HepG2 (cell line): ENCODE measurements around the gene PMVK. TPM values are rescaled to one million over a fixed set of nuclear protein-coding genes. Genes with fewer than 3 reads are reported as not detected.

Experiments used
- AGO1 ChIP-seq: fragments of 200-400 bp; formaldehyde crosslinking; IDR thresholded peaks from 2 replicates; pipeline ENCODE4 v1.6.1; 2017; ENCODE audit warnings: mild to moderate bottlenecking, low read depth, low read length, moderate library complexity; ENCODE audit not compliant: poor library complexity, severe bottlenecking
- ARNTL ChIP-seq: sonication (generic); formaldehyde crosslinking; IDR thresholded peaks from 2 replicates; pipeline ENCODE4 v1.4.0; 2020; ENCODE audit warnings: mild to moderate bottlenecking, missing genetic modification reagents
- HINFP ChIP-seq: sonication (generic); formaldehyde crosslinking; IDR thresholded peaks from 2 replicates; pipeline ENCODE4 v1.4.0; 2020; ENCODE audit warnings: low read depth, mild to moderate bottlenecking, missing genetic modification reagents
- HOMEZ ChIP-seq: IDR thresholded peaks from 2 replicates; pipeline ENCODE4 v1.6.1; 2016; ENCODE audit warnings: low read depth
- RFXANK ChIP-seq: IDR thresholded peaks from 2 replicates; pipeline ENCODE4 v1.6.1; 2016
- SOX13 ChIP-seq, 3 experiments: fragments of 450-650 bp in 1 of 3; sonication (generic) in 1 of 3; formaldehyde crosslinking in 1 of 3; IDR thresholded peaks in 2 of 3; conservative IDR thresholded peaks in 1 of 3; 2 replicates each; pipeline versions ENCODE4 v1.5.0 to v1.6.1; 2016 to 2020; ENCODE audit warnings: antibody characterized with exemption in 1 of 3, mild to moderate bottlenecking in 1 of 3, missing compliant biosample characterization in 1 of 3, missing genetic modification reagents in 1 of 3, moderate library complexity in 1 of 3
- STAT5B ChIP-seq: sonication (generic); formaldehyde crosslinking; IDR thresholded peaks from 2 replicates; pipeline ENCODE4 v1.4.0; 2020; ENCODE audit warnings: missing genetic modification reagents
- YEATS4 ChIP-seq: sonication (generic); formaldehyde crosslinking; IDR thresholded peaks from 2 replicates; pipeline ENCODE4 v1.4.0; 2020; ENCODE audit warnings: missing genetic modification reagents, borderline replicate concordance
- ZBTB21 ChIP-seq: sonication (generic); formaldehyde crosslinking; IDR thresholded peaks from 2 replicates; pipeline ENCODE4 v1.4.0; 2020; ENCODE audit warnings: missing genetic modification reagents
- ZNF143 ChIP-seq: sonication (generic); formaldehyde crosslinking; IDR thresholded peaks from 2 replicates; pipeline ENCODE4 v1.4.0; 2020; ENCODE audit warnings: missing genetic modification reagents
- ZNF446 ChIP-seq: sonication (generic); formaldehyde crosslinking; IDR thresholded peaks from 2 replicates; pipeline ENCODE4 v1.5.0; 2020; ENCODE audit warnings: mild to moderate bottlenecking, missing genetic modification reagents
- ZNF562 ChIP-seq: sonication (generic); formaldehyde crosslinking; IDR thresholded peaks from 2 replicates; pipeline ENCODE4 v1.8.0; 2022; ENCODE audit warnings: missing genetic modification reagents, borderline replicate concordance
- ZSCAN31 ChIP-seq: sonication (generic); formaldehyde crosslinking; IDR thresholded peaks from 2 replicates; pipeline ENCODE4 v1.5.0; 2020; ENCODE audit warnings: low read depth, mild to moderate bottlenecking, missing genetic modification reagents
- polyA plus RNA-seq, 8 experiments: library from polyadenylated mRNA; depleted of rRNA in 3 of 8; stranded (reverse) in 7 of 8; unstranded in 1 of 8; fragments of >200 nt; fragmentation: Illumina TruSeq in 4 of 8; extraction: Trizol in 4 of 8; gene quantifications; 2 replicates each; pipeline versions ENCODE4 v1.2.1 to v1.2.3, GENCODE V29; 2011 to 2016; ENCODE audit warnings: low read depth in 4 of 8, missing spikeins in 1 of 8, mixed read lengths in 1 of 8; ENCODE audit not compliant: insufficient read depth in 1 of 8
- total RNA-seq, 5 experiments: library from RNA; depleted of rRNA; stranded (reverse); fragments of >200 nt; fragmentation: Illumina TruSeq; extraction: Trizol; gene quantifications; 2 replicates each; pipeline ENCODE4 v1.2.3, GENCODE V29; 2016; ENCODE audit warnings: low read depth in 1 of 5
- TF ChIP-seq, protein P1 (sequence below): sonication (generic); formaldehyde crosslinking; IDR thresholded peaks from 2 replicates; pipeline ENCODE4 v1.5.0; 2020; ENCODE audit warnings: mild to moderate bottlenecking, missing genetic modification reagents
- TF ChIP-seq, protein P2 (sequence below): sonication (generic); formaldehyde crosslinking; IDR thresholded peaks from 2 replicates; pipeline ENCODE4 v1.4.0; 2020; ENCODE audit warnings: missing genetic modification reagents, low read depth, mild to moderate bottlenecking, borderline replicate concordance
- TF ChIP-seq, protein P3 (sequence below): sonication (generic); formaldehyde crosslinking; IDR thresholded peaks from 2 replicates; pipeline ENCODE4 v1.4.0; 2020; ENCODE audit warnings: missing genetic modification reagents

PMVK gene
- total and polyA plus RNA-seq, 2 of the 13 experiments (the other 11 are each of a cell fraction or from before 2014, with no cell fraction given) = 3.9 to 12.6 TPM

DNA sequence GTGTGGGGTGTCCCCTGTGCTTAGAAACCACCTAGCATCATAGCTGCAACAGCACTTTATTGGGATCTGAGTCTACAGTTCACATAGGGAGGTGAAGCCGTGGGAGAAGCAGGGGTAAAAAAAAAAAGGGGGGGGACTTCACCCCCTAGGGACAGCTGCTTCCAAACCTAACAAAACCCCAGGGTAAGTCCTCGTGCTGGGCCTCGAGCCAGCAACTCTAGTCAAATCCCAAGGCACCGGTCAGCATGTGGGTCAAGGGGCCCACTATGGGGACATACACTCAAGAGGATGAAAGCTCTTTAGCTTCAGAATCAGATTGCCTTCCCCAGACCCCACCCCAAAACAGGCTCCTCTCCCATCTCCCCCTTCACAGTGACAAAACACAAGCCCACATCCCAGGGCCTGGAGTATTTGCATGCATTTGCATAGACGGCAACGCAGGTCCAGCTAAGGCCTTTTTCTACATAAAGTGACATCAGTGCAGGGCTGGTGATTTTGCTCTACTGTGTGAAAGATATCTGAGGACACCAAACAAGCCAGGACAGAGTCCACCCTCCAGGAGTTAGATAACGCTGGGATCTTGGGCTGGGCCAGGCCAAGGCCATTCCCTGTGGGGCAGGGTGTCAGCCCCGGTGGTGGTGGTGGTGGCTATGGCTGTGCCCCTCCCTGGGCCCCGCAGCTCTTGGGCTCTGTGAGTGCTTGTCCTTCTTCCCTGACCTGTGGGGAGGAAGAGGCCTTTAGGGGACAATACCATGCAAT lies 8.1 kb upstream of the PMVK start (continued):
- TF ChIP-seq ARNTL (CRISPR knock-in tag) (peak; percentile 35; the same call in 1 of the 2 replicates), HOMEZ (CRISPR knock-in tag) (peak; percentile 21; the same call in 1 of the 2 replicates), AGO1 (no peak), STAT5B (CRISPR knock-in tag) (no peak), ZSCAN31 (CRISPR knock-in tag) (no peak), YEATS4 (CRISPR knock-in tag) (peak; percentile 76; the same call in 1 of the 2 replicates), SOX13 (IDR thresholded peaks at IDR 0.05) (0 out of 2 replicates have a peak, but pooled peaks have one; percentile 24), SOX13 (CRISPR knock-in tag; conservative IDR thresholded peaks at IDR 0.05 in 1 of 2, IDR thresholded peaks at IDR 0.05 in 1 of 2) (peak in 1 of 2 experiments; percentile 51; a peak in 1 of 4 replicates), ZNF446 (no peak), ZBTB21 (no peak), ZNF562 (CRISPR knock-in tag) (no peak), ZNF143 (CRISPR knock-in tag) (no peak; the same call in 1 of the 2 replicates), RFXANK (CRISPR knock-in tag) (no peak), HINFP (CRISPR knock-in tag) (no peak; the same call in 1 of the 2 replicates)
- TF ChIP-seq, protein P1, sequence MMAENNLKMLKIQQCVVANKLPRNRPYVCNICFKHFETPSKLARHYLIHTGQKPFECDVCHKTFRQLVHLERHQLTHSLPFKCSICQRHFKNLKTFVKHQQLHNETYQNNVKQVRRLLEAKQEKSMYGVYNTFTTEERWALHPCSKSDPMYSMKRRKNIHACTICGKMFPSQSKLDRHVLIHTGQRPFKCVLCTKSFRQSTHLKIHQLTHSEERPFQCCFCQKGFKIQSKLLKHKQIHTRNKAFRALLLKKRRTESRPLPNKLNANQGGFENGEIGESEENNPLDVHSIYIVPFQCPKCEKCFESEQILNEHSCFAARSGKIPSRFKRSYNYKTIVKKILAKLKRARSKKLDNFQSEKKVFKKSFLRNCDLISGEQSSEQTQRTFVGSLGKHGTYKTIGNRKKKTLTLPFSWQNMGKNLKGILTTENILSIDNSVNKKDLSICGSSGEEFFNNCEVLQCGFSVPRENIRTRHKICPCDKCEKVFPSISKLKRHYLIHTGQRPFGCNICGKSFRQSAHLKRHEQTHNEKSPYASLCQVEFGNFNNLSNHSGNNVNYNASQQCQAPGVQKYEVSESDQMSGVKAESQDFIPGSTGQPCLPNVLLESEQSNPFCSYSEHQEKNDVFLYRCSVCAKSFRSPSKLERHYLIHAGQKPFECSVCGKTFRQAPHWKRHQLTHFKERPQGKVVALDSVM = peak; percentile 46
- TF ChIP-seq, protein P2, sequence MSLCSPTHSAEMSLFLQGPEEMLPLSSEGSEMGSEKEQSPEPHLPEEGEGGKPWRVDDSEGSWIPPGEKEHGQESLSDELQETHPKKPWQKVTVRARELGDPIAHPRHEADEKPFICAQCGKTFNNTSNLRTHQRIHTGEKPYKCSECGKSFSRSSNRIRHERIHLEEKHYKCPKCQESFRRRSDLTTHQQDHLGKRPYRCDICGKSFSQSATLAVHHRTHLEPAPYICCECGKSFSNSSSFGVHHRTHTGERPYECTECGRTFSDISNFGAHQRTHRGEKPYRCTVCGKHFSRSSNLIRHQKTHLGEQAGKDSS (CRISPR knock-in tag) = no peak; the same call in 1 of the 2 replicates
- TF ChIP-seq, protein P3, sequence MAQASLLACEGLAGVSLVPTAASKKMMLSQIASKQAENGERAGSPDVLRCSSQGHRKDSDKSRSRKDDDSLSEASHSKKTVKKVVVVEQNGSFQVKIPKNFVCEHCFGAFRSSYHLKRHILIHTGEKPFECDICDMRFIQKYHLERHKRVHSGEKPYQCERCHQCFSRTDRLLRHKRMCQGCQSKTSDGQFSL (CRISPR knock-in tag) = no peak
